Testis (tissue), 2 donors: ENCODE measurements around the gene ZNF26.

Experiments used
- POLR2A ChIP-seq: fragments of 450-650 bp; IDR thresholded peaks from one replicate; pipeline ENCODE4 v1.6.1; 2017; ENCODE audit warnings: antibody characterized with exemption, mild to moderate bottlenecking, moderate library complexity
- TF ChIP-seq, protein P1 (sequence below), 3 experiments: fragments of 450-650 bp in 2 of 3; fragments of 200-600 bp in 1 of 3; sonication (generic) in 1 of 3; IDR thresholded peaks; one replicate each; pipeline ENCODE4 v1.5.1; 2016 to 2019; ENCODE audit warnings: antibody characterized with exemption in 3 of 3, mild to moderate bottlenecking in 2 of 3, moderate library complexity in 1 of 3

DNA sequence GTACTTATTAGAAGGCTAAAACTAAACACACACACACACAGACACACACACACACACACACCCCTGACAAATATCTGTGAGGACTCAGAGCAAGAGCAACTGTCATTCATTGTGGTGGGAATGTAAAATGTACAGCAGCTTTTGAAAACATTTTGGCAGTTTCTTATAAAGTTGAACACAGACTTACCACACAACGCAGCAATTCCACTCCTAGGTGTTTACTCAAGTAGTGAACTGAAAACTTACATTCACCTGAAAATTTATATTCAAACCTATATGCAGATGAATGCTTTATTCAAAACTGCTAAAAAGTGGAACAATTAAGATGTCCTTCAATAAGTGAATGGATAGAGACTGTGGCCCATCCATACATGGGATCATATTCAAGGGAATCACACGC lies 48.7 kb upstream of the ZNF26 start:
- TF ChIP-seq, protein P1, sequence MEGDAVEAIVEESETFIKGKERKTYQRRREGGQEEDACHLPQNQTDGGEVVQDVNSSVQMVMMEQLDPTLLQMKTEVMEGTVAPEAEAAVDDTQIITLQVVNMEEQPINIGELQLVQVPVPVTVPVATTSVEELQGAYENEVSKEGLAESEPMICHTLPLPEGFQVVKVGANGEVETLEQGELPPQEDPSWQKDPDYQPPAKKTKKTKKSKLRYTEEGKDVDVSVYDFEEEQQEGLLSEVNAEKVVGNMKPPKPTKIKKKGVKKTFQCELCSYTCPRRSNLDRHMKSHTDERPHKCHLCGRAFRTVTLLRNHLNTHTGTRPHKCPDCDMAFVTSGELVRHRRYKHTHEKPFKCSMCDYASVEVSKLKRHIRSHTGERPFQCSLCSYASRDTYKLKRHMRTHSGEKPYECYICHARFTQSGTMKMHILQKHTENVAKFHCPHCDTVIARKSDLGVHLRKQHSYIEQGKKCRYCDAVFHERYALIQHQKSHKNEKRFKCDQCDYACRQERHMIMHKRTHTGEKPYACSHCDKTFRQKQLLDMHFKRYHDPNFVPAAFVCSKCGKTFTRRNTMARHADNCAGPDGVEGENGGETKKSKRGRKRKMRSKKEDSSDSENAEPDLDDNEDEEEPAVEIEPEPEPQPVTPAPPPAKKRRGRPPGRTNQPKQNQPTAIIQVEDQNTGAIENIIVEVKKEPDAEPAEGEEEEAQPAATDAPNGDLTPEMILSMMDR (IDR thresholded peaks at IDR 0.05), result no peak
- TF ChIP-seq POLR2A, result no peak
